DND-41 (cell line): ENCODE measurements around the gene KRT83.

Experiments
- ATAC-seq: fragments of 200-7000 bp; cut with Tn5 transposase; 3 replicates; pipeline ENCODE4 v1.9.1; 2021; ENCODE audit warnings: low read depth; ENCODE audit not compliant: insufficient read depth
- DNase-seq: peaks from one replicate; pipeline ENCODE4 v3.0.0-alpha.2; 2020
- H2AFZ ChIP-seq: 2 replicates; pipeline ENCODE4 v1.6.0; 2012; ENCODE audit warnings: low read depth, low read length
- H3K27ac ChIP-seq: 2 replicates; pipeline ENCODE4 v1.5.1; 2012; ENCODE audit warnings: low read length, inconsistent platforms
- H3K27me3 ChIP-seq: fragments of 200-600 bp; sonication (generic); 2 replicates; pipeline ENCODE4 v1.6.0; 2012; ENCODE audit warnings: low read length, mild to moderate bottlenecking, inconsistent platforms; ENCODE audit not compliant: insufficient read depth, poor library complexity
- H3K36me3 ChIP-seq: 2 replicates; pipeline ENCODE4 v1.5.1; 2012; ENCODE audit warnings: low read length, inconsistent platforms; ENCODE audit not compliant: insufficient read depth
- H3K4me1 ChIP-seq: 2 replicates; pipeline ENCODE4 v1.5.1; 2012; ENCODE audit warnings: mild to moderate bottlenecking, low read length; ENCODE audit not compliant: insufficient read depth
- H3K4me2 ChIP-seq: 2 replicates; pipeline ENCODE4 v1.6.0; 2012; ENCODE audit warnings: mild to moderate bottlenecking, moderate library complexity, low read length, inconsistent platforms; ENCODE audit not compliant: insufficient read depth
- H3K4me3 ChIP-seq, 2 experiments: fragments of 200-600 bp in 1 of 2; shearing (Covaris generic) in 1 of 2; 2 replicates each; pipeline ENCODE4 v1.5.1; 2012 to 2016; ENCODE audit warnings: inconsistent platforms in 2 of 2, low read length in 2 of 2, mild to moderate bottlenecking in 2 of 2, low read depth in 1 of 2, moderate library complexity in 1 of 2
- H3K79me2 ChIP-seq: 2 replicates; pipeline ENCODE4 v1.6.0; 2012; ENCODE audit warnings: low read length, inconsistent platforms; ENCODE audit not compliant: insufficient read depth
- H3K9ac ChIP-seq: 2 replicates; pipeline ENCODE4 v1.6.0; 2012; ENCODE audit warnings: low read depth, mild to moderate bottlenecking, inconsistent platforms, low read length, moderate library complexity
- H3K9me3 ChIP-seq: 2 replicates; pipeline ENCODE4 v1.5.1; 2012; ENCODE audit warnings: low read length, moderate library complexity, mild to moderate bottlenecking, inconsistent platforms; ENCODE audit not compliant: insufficient read depth, severe bottlenecking
- H4K20me1 ChIP-seq: 2 replicates; pipeline ENCODE4 v1.6.0; 2012; ENCODE audit warnings: low read length; ENCODE audit not compliant: insufficient read depth
- CTCF ChIP-seq: IDR thresholded peaks from 2 replicates; pipeline ENCODE4 v1.5.1; 2012; ENCODE audit warnings: borderline replicate concordance, low read length, moderate library complexity, mild to moderate bottlenecking; ENCODE audit not compliant: poor library complexity, severe bottlenecking; ENCODE audit errors: extremely low read depth
- EZH2 ChIP-seq: IDR thresholded peaks from 3 replicates; pipeline ENCODE4 v1.6.1; 2012; ENCODE audit warnings: borderline replicate concordance, low read depth, mild to moderate bottlenecking, moderate library complexity, low read length, inconsistent platforms; ENCODE audit not compliant: severe bottlenecking

The KRT83 gene

GRCh38 chr12:52333321-52333720 lies 12.1 kb upstream of the KRT83 start:
- TF ChIP-seq EZH2 (no peak), CTCF (no peak)
- no peaks in the 10 kb centered on the region for H3K9me3 ChIP-seq
- no peak overlapping the region for H3K4me3 ChIP-seq
- ATAC-seq = no peak
- no peak overlapping the region for H2AFZ ChIP-seq
- no peaks in the 10 kb centered on the region for H4K20me1 ChIP-seq
- H3K79me2 ChIP-seq = no peaks in the 10 kb centered on the region
- H3K9ac ChIP-seq = no peak overlapping the region
- no peak overlapping the region for H3K27ac ChIP-seq
- H3K4me2 ChIP-seq = no peak overlapping the region
- DNase-seq = no peak
- peaks cover 3% of the 10 kb centered on the region for H3K27me3 ChIP-seq
- no peaks in the 10 kb centered on the region for H3K36me3 ChIP-seq
- H3K4me1 ChIP-seq = no peaks in the 10 kb centered on the region

- Histone ChIP-seq H4K20me1 (no peaks in the 10 kb centered on the region), H3K27ac (no peak overlapping the region), H3K4me1 (no peaks in the 10 kb centered on the region), H3K79me2 (no peaks in the 10 kb centered on the region), H3K9ac (no peak overlapping the region), H2AFZ (no peak overlapping the region), H3K4me3 (no peak overlapping the region), H3K36me3 (no peaks in the 10 kb centered on the region), H3K9me3 (no peaks in the 10 kb centered on the region), H3K4me2 (no peak overlapping the region), H3K27me3 (no peaks in the 10 kb centered on the region)
- ATAC-seq (no peak), DNase-seq (no peak)
- no peak for TF ChIP-seq CTCF
- TF ChIP-seq EZH2 = no peak
Measured at GRCh38 chr12:52332381-52332780, 11.2 kb upstream of the KRT83 start.

GRCh38 chr12:52331833-52332232 lies 10.6 kb upstream of the KRT83 start:
- Histone ChIP-seq H3K9ac (no peak overlapping the region), H4K20me1 (no peaks in the 10 kb centered on the region), H3K9me3 (no peaks in the 10 kb centered on the region), H3K4me3 (no peak overlapping the region), H3K4me2 (no peak overlapping the region), H2AFZ (no peak overlapping the region), H3K36me3 (no peaks in the 10 kb centered on the region), H3K79me2 (no peaks in the 10 kb centered on the region), H3K27me3 (no peaks in the 10 kb centered on the region), H3K27ac (no peak overlapping the region), H3K4me1 (no peaks in the 10 kb centered on the region)
- DNase-seq = no peak
- no peak for ATAC-seq
- no peak for TF ChIP-seq CTCF
- no peak for TF ChIP-seq EZH2

- DNase-seq = no peak
- Histone ChIP-seq H3K4me3 (no peak overlapping the region), H3K36me3 (no peaks in the 10 kb centered on the region), H3K79me2 (no peaks in the 10 kb centered on the region), H3K9ac (no peak overlapping the region), H3K4me1 (no peaks in the 10 kb centered on the region), H3K9me3 (no peaks in the 10 kb centered on the region), H4K20me1 (no peaks in the 10 kb centered on the region), H2AFZ (no peak overlapping the region), H3K27me3 (no peaks in the 10 kb centered on the region), H3K4me2 (no peak overlapping the region), H3K27ac (no peak overlapping the region)
- ATAC-seq = no peak
- no peak for TF ChIP-seq CTCF
- TF ChIP-seq EZH2 = no peak
Measured at GRCh38 chr12:52331039-52331438, 9.8 kb upstream of the KRT83 start.
